Right atrium auricular region (tissue), 2 donors: ENCODE results near the gene FAM32A. TPM values are rescaled to one million over a fixed set of nuclear protein-coding genes. Genes with fewer than 3 reads are reported as not detected.

Experiments used
- DNase-seq: peaks from one replicate; pipeline ENCODE4 v3.0.0-alpha.2; 2019; ENCODE audit warnings: low spot score
- H3K27ac ChIP-seq, 2 donors: fragments of 200-600 bp; sonication (generic); 1 replicate in 1 of 2; 2 replicates in 1 of 2; pipeline ENCODE4 v1.5.1; 2016 to 2019
- H3K27me3 ChIP-seq, 2 donors: fragments of 200-600 bp; sonication (generic); one replicate each; pipeline versions ENCODE4 v1.5.1 to v1.6.0; 2017 to 2019
- H3K36me3 ChIP-seq: fragments of 200-600 bp; sonication (generic); one replicate; pipeline ENCODE4 v1.5.1; 2016
- H3K4me1 ChIP-seq, 2 donors: fragments of 200-600 bp; sonication (generic); one replicate each; pipeline versions ENCODE4 v1.5.1 to v1.6.0; 2017 to 2019
- H3K4me3 ChIP-seq, 2 donors: fragments of 200-600 bp; sonication (generic); 1 replicate in 1 of 2; 2 replicates in 1 of 2; pipeline ENCODE4 v1.5.1; 2017 to 2019; ENCODE audit warnings: mild to moderate bottlenecking in 1 of 2, moderate library complexity in 1 of 2
- H3K9me3 ChIP-seq, 2 donors: fragments of 200-600 bp; sonication (generic); one replicate each; pipeline ENCODE4 v1.5.1; 2019
- total RNA-seq, 2 donors: library from RNA; depleted of rRNA; stranded (reverse); fragments of >200 nt; gene quantifications; one replicate each; pipeline ENCODE4 v1.1.0, GENCODE V29; 2016
- TF ChIP-seq, protein P1 (sequence below), 2 donors: fragments of 200-600 bp; sonication (generic); IDR thresholded peaks; one replicate each; pipeline ENCODE4 v1.5.1; 2019; ENCODE audit warnings: antibody characterized with exemption in 2 of 2

FAM32A gene
- total RNA-seq, 2 donors from 2014 or later: 56.8 to 61.7 TPM

DNA sequence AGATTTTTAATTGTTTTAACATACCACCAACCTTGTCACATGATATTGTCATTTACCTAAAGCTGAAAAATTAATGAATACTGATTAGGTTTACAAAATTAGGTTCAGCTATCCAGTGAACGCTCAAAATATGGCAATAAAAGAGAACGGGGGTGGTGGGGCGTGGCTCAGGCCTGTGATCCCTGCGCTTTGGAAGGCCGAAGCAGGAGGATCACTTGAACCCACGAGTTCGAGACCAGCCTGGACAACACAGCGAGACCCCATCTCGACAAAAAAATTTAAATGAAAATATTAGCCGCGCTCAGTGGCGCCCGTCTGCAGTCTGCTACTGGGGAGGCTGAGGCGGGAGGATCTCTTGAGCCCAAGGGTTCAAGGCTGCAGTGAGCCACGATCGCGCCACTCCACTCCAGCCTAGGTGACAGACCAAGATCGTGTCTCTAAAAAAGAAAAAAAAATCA, 516 bp upstream of the FAM32A start:
- H3K27ac ChIP-seq: peak overlapping the region; percentile 79 to 81
- TF ChIP-seq, protein P1, sequence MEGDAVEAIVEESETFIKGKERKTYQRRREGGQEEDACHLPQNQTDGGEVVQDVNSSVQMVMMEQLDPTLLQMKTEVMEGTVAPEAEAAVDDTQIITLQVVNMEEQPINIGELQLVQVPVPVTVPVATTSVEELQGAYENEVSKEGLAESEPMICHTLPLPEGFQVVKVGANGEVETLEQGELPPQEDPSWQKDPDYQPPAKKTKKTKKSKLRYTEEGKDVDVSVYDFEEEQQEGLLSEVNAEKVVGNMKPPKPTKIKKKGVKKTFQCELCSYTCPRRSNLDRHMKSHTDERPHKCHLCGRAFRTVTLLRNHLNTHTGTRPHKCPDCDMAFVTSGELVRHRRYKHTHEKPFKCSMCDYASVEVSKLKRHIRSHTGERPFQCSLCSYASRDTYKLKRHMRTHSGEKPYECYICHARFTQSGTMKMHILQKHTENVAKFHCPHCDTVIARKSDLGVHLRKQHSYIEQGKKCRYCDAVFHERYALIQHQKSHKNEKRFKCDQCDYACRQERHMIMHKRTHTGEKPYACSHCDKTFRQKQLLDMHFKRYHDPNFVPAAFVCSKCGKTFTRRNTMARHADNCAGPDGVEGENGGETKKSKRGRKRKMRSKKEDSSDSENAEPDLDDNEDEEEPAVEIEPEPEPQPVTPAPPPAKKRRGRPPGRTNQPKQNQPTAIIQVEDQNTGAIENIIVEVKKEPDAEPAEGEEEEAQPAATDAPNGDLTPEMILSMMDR (IDR thresholded peaks at IDR 0.05): no peak
- no peaks in the 10 kb centered on the region for H3K9me3 ChIP-seq
- H3K36me3 ChIP-seq: peaks cover under 1% of the 10 kb centered on the region
- peak overlapping the region; percentile 82 to 98 for H3K4me3 ChIP-seq
- H3K27me3 ChIP-seq: no peaks in the 10 kb centered on the region
- no peak for DNase-seq
- peaks cover 0 to 23% of the 10 kb centered on the region in 2 donors for H3K4me1 ChIP-seq

DNA sequence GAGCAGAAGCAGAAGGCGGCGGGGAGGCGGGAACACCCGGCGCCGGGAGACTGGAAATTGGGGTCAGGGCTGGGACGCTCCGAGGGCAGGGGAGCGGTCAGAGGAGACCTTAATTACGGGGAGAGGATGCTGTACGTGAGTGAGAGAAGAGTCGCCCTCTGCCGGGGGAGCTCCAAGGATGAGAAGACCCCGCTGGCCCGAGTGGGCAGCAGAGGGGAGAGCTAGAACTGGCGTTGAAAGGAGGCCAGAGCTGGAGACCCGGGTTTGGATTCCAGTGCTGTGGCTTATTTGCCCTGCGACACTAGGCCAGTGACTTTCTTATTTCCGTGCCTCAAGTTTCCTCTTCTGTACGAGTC, 536 bp downstream of the FAM32A start:
- no peaks in the 10 kb centered on the region for H3K27me3 ChIP-seq
- peaks cover 0 to 23% of the 10 kb centered on the region in 2 donors for H3K4me1 ChIP-seq
- peak overlapping the region; percentile 82 to 98 for H3K4me3 ChIP-seq
- H3K27ac ChIP-seq: peak overlapping the region; percentile 79 to 81
- TF ChIP-seq, protein P1 (IDR thresholded peaks at IDR 0.05): peak in 1 of 2 donors; percentile 37
- H3K36me3 ChIP-seq: peaks cover 11% of the 10 kb centered on the region
- no peaks in the 10 kb centered on the region for H3K9me3 ChIP-seq
- DNase-seq: no peak

DNA sequence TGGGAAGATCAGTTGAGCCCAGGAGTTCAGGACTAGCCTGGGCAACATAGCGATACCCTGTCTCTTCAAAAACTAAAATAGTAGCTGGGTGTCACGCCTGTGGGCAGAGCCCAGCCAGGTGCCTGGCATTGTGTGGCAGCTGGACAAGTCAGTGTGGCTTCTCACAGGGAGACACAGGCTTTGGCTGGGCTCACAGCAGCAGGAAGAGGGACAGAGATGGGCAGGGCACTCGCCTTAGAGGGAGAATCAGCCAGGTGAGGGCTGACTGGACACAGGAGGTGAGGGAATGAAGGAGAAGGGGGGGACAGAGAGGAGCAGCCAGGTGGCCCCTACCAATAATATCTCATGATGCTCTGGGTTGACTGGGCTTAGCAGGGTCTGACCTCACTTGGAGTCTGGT, 3.3 kb downstream of the FAM32A start:
- TF ChIP-seq, protein P1 (IDR thresholded peaks at IDR 0.05): no peak
- no peak overlapping the region for H3K27ac ChIP-seq
- no peak overlapping the region for H3K4me3 ChIP-seq
- no peak for DNase-seq
- H3K27me3 ChIP-seq: no peaks in the 10 kb centered on the region
- H3K9me3 ChIP-seq: no peaks in the 10 kb centered on the region
- H3K4me1 ChIP-seq: peaks cover 0 to 16% of the 10 kb centered on the region in 2 donors
- peaks cover 33% of the 10 kb centered on the region for H3K36me3 ChIP-seq

DNA sequence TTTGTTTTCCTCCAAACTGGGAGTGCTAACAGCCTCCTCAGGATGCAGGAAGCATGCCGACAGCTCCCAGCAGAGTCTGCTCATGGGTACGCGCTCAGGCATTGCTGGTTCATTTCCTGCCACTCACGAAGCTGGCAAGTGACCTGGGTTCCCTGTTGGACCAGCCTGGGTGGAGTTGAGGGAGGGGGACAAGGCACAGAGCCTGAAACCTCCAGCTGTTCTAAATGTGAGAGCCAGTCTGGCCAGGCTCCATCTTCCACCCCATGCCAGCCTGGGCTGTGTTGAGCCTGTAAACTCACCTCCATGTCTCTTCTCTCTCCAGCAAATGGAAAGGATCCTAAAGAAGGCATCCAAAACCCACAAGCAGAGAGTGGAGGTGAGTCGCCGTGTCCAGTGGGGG, 5.0 kb downstream of the FAM32A start:
- Histone ChIP-seq H3K4me3 (no peak overlapping the region), H3K27me3 (no peaks in the 10 kb centered on the region), H3K36me3 (peaks cover 33% of the 10 kb centered on the region), H3K27ac (no peak overlapping the region), H3K9me3 (no peaks in the 10 kb centered on the region), H3K4me1 (peaks cover 0 to 13% of the 10 kb centered on the region in 2 donors)
- TF ChIP-seq, protein P1 (IDR thresholded peaks at IDR 0.05): no peak
- DNase-seq: no peak

DNA sequence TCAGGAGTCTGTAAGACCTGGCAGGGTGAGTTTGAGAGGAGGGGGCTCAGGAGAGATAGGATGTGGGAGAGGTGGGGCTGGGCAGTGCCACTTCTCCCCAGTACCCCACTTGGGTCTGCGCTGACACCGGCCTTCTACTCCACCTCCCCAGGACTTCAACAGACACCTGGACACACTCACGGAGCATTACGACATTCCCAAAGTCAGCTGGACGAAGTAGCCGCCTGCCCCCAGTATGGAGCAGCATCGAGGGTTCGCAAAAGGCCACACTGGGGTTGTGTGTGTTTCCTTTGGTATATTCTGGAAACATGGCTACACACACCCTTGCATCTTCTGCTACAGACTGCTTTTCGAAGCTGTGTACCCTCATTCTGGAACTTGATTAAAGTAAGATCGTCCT, 5.5 kb downstream of the FAM32A start:
- H3K4me3 ChIP-seq: no peak overlapping the region
- DNase-seq: no peak
- peaks cover 33% of the 10 kb centered on the region for H3K36me3 ChIP-seq

More for the DNA sequence above, 5.5 kb downstream of the FAM32A start:
- TF ChIP-seq, protein P1 (IDR thresholded peaks at IDR 0.05): no peak
- Histone ChIP-seq H3K27ac (no peak overlapping the region), H3K27me3 (no peaks in the 10 kb centered on the region), H3K9me3 (no peaks in the 10 kb centered on the region), H3K4me1 (peaks cover 0 to 11% of the 10 kb centered on the region in 2 donors)
